Panc1 (cell line): Measurements from ENCODE around the gene ANO3.

Experiments
- POLR2AphosphoS5 ChIP-seq: IDR thresholded peaks from 2 replicates; pipeline ENCODE4 v1.6.1; 2012; ENCODE audit warnings: mild to moderate bottlenecking, low read depth, low read length, moderate library complexity
- TF ChIP-seq, protein P1 (sequence below): fragments of 450-650 bp; IDR thresholded peaks from 2 replicates; pipeline ENCODE4 v1.5.1; 2017; ENCODE audit warnings: mild to moderate bottlenecking
- TF ChIP-seq, protein P2 (sequence below), 2 experiments: IDR thresholded peaks; 2 replicates each; pipeline ENCODE4 v1.6.1; 2011 to 2012; ENCODE audit warnings: low read depth in 2 of 2, control low read depth in 1 of 2, low read length in 1 of 2, mild to moderate bottlenecking in 1 of 2, moderate library complexity in 1 of 2; ENCODE audit not compliant: insufficient read depth in 1 of 2

DNA sequence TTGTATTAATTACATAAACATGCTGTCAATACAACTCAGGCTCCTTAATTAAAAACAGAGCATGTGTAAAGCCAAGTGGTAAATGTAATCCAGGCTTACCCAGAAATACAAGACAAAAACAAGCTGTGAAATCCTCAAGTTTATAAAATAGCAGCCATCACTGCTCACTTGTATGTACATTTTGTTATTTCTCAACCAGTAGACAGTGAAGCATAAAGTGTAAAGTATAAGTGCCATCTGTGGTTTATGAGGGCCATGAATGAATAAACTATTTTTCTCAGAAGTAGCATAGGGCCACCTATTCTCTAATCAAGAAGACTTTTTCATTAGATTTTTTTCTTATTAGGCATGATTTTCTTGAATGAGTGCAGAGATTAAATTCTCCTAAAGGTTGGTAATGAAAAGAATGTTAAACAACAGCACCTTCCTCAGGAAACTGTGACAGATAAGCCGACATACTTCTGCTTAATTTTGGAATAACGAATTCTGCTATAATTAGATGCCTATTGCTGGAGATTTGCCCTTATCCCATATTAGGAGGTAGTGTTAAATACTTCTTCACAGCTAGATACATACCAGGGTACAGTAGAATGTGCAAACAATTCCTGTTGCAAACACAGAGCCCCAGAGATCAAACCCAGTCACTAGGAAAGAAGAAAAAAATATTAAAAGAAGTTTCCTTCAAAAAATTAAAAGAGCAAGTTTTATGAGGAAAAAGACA lies 377.0 kb downstream of the ANO3 start:
- TF ChIP-seq, protein P1, sequence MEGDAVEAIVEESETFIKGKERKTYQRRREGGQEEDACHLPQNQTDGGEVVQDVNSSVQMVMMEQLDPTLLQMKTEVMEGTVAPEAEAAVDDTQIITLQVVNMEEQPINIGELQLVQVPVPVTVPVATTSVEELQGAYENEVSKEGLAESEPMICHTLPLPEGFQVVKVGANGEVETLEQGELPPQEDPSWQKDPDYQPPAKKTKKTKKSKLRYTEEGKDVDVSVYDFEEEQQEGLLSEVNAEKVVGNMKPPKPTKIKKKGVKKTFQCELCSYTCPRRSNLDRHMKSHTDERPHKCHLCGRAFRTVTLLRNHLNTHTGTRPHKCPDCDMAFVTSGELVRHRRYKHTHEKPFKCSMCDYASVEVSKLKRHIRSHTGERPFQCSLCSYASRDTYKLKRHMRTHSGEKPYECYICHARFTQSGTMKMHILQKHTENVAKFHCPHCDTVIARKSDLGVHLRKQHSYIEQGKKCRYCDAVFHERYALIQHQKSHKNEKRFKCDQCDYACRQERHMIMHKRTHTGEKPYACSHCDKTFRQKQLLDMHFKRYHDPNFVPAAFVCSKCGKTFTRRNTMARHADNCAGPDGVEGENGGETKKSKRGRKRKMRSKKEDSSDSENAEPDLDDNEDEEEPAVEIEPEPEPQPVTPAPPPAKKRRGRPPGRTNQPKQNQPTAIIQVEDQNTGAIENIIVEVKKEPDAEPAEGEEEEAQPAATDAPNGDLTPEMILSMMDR: no peak
- TF ChIP-seq, protein P2, sequence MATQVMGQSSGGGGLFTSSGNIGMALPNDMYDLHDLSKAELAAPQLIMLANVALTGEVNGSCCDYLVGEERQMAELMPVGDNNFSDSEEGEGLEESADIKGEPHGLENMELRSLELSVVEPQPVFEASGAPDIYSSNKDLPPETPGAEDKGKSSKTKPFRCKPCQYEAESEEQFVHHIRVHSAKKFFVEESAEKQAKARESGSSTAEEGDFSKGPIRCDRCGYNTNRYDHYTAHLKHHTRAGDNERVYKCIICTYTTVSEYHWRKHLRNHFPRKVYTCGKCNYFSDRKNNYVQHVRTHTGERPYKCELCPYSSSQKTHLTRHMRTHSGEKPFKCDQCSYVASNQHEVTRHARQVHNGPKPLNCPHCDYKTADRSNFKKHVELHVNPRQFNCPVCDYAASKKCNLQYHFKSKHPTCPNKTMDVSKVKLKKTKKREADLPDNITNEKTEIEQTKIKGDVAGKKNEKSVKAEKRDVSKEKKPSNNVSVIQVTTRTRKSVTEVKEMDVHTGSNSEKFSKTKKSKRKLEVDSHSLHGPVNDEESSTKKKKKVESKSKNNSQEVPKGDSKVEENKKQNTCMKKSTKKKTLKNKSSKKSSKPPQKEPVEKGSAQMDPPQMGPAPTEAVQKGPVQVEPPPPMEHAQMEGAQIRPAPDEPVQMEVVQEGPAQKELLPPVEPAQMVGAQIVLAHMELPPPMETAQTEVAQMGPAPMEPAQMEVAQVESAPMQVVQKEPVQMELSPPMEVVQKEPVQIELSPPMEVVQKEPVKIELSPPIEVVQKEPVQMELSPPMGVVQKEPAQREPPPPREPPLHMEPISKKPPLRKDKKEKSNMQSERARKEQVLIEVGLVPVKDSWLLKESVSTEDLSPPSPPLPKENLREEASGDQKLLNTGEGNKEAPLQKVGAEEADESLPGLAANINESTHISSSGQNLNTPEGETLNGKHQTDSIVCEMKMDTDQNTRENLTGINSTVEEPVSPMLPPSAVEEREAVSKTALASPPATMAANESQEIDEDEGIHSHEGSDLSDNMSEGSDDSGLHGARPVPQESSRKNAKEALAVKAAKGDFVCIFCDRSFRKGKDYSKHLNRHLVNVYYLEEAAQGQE (IDR thresholded peaks at IDR 0.05; ENCODE audit: insufficient read depth in 1 of 2, low read depth in 2 of 2, low read length in 1 of 2): no peak
- TF ChIP-seq POLR2AphosphoS5: no peak
